ENCODE results near the gene PHLDA1. TPM values are rescaled to one million over a fixed set of nuclear protein-coding genes. Genes with fewer than 3 reads are reported as not detected.

The PHLDA1 gene
- polyA plus RNA-seq, 1 donor from 2014 or later: 0.08 TPM

DNA sequence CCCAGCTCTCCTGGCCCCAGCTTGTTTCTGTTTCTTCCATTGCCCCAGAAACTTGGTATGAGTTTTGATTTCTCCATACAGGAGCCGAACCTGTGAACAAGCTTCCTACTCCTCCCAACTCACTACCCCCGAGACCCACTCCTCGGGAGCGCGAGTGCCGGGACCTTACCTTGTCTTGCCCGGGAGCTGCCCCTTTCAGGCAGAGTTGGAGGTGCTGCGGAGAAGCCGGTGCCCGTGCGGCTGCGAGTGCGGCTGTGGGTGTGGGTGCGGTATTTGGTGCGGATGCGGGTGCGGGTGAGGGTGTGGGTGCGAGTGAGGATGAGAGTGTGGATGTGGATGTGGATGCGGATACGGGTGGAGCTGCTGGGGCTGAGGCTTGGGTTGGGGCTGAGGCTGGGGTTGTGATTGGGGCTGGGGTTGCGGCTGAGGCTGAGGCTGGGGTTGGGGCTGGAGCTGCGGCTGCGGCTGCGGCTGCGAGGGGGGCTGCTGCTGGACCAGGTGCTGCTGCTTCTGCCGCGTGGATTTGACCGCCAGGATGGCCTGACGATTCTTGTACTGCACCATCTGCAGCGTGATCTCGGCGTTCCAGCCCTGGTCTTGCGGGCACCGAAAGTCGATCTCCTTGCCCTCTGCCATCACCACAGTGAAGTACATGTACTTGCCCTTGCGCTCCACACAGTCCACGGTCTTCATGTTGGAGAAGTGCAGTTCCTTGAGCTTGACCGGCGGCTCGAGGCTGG is 1.1 kb downstream of the PHLDA1 start:
- Mint-ChIP-seq H3K4me1 (peaks cover 7 to 18% (median 13%) of the 10 kb centered on the region in 3 donors), H3K27ac (peak overlapping the region in 2 of 3 donors; percentile 7 to 50), H3K9me3 (no peaks in the 10 kb centered on the region), H3K4me3 (peak overlapping the region; percentile 93 to 97 (median 96)), H3K27me3 (peaks cover 27% of the 10 kb centered on the region), H3K36me3 (no peaks in the 10 kb centered on the region)

DNA sequence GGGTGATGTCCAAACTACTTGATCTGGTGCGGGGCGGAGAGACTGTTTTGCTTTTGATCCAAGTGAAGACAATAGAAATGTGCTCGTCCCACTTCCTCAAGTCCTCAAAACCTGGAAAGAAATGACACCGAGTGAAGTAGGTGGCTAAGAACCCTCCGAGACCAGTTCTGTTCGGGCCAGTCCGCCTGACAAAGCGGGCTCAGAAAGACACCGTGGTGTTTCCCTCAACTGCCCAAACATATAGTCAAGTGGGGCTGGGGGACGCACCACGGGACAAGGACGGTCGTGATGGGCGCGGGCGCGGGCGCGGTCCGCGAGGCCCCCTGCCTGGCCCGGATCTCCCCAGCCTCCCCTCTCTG is 1.6 kb downstream of the PHLDA1 start:
- peaks cover 31% of the 10 kb centered on the region for H3K27me3 Mint-ChIP-seq
- no peaks in the 10 kb centered on the region for H3K9me3 Mint-ChIP-seq
- peak overlapping the region; percentile 93 to 97 (median 96) for H3K4me3 Mint-ChIP-seq
- peaks cover 7 to 18% (median 13%) of the 10 kb centered on the region in 3 donors for H3K4me1 Mint-ChIP-seq
- H3K36me3 Mint-ChIP-seq: no peaks in the 10 kb centered on the region
- H3K27ac Mint-ChIP-seq: peak overlapping the region in 2 of 3 donors; percentile 7 to 50

DNA sequence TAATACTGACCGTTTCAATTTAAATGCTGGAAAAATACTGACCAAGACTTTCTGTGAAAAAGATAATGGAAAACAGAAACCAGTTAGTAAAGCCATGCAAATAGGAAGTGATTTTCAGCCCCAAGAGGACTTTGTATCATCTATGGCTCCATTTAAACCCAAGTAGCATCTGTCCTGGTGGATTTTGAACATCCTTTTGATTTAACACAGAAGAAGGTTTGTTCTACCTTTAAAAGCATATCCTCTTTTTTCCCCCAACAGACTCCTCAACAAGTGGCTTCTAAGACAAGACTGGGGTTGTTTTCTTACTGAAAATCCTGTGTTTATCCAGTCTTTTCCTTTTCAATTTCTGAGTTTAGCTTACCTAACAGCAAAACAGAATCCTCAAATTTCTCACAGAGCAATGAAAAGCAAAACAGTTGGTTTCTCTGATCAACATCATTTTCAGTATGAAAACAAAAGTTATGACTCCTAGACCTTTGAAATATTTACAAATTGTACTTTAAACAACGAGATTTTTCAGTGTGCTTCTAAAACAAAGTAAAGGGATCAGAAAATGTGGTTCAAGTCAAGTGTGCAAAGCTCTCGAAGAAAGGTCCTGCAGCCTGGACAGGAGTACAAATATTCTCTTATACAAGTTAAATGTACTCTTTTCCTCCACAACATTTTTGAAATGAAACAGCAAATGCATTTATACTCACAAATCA is 2.9 kb downstream of the PHLDA1 start:
- H3K9me3 Mint-ChIP-seq: no peaks in the 10 kb centered on the region
- H3K4me1 Mint-ChIP-seq: peaks cover 7 to 18% (median 13%) of the 10 kb centered on the region in 3 donors
- H3K27ac Mint-ChIP-seq: no peak overlapping the region
- peaks cover 31% of the 10 kb centered on the region for H3K27me3 Mint-ChIP-seq
- no peaks in the 10 kb centered on the region for H3K36me3 Mint-ChIP-seq
- peak overlapping the region in 1 of 4 donors; percentile 58 for H3K4me3 Mint-ChIP-seq

DNA sequence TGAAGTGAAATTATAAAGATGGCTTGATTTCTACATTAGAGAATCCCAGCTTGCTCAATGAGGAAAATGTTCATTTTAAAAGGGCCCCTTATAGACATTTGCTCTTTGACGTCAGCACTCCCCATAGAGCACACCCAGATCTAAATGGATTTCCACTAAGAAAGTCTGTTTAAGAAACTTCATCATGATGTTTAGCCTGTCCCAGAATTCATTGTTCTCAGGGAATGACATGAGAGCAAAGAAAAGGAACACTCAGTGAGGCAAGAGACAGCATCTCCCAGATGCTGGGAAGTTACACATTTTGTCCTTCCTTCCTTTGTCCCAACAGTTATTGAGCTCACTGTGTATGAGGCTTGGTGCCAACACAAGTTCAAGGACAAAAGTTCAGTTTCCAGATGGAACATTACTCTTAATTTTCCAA is 4.9 kb downstream of the PHLDA1 start:
- H3K36me3 Mint-ChIP-seq: no peaks in the 10 kb centered on the region
- H3K4me1 Mint-ChIP-seq: peaks cover 6 to 9% (median 7%) of the 10 kb centered on the region in 3 donors
- H3K27ac Mint-ChIP-seq: no peak overlapping the region

DNA sequence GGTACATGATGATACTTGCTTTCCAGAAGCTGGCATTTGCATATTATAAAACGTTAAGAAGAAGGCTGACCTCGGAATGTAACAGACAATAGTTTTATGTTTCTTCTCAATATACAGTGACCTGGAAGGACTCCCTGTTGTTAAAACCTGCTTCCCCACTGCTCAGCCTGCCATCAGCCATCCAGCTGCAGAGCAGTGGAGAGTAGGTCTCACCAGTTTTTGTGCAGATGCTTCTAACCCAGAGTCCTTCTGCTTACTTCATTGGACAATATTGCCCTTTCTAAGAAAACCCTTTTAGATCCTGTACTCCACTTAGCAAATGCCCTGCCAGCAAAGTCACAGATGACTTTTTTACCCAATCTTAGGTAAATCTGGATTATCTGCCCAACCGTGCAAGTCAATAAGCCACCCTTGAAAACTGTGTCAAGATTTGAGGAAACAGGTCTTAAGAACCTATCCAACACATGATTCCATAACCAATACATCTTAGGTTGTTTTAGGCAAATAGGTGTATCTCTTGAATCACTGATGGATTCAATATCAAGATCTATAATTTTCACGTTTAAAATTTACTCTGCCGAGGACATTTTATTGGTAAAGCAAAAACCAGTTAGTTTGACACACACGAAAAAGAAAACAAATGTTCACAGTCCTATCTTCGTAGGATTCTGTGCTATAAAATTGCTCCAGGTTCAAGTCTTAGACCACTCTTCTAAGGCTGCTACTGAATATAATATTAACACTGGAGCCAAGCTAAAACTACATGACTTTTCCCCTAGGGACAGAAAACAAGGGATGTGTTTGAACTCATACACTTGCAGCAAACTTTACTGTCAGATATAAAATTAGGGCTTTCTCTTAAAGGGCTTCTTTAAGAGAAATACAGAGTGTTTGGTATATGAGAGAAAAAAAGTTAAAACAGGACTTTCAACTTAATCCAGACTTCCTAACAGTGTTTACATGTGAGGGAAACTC is 5.7 kb downstream of the PHLDA1 start:
- H3K27ac Mint-ChIP-seq: no peak overlapping the region
- H3K9me3 Mint-ChIP-seq: no peaks in the 10 kb centered on the region
- H3K4me3 Mint-ChIP-seq: peak overlapping the region in 1 of 4 donors; percentile 54
- peaks cover 6 to 9% (median 7%) of the 10 kb centered on the region in 3 donors for H3K4me1 Mint-ChIP-seq
- H3K36me3 Mint-ChIP-seq: no peaks in the 10 kb centered on the region
- H3K27me3 Mint-ChIP-seq: peaks cover 38% of the 10 kb centered on the region

More for the DNA sequence above, 4.9 kb downstream of the PHLDA1 start:
- H3K27me3 Mint-ChIP-seq: peaks cover 33% of the 10 kb centered on the region
- H3K9me3 Mint-ChIP-seq: no peaks in the 10 kb centered on the region
- H3K4me3 Mint-ChIP-seq: peak overlapping the region in 1 of 4 donors; percentile 54

DNA sequence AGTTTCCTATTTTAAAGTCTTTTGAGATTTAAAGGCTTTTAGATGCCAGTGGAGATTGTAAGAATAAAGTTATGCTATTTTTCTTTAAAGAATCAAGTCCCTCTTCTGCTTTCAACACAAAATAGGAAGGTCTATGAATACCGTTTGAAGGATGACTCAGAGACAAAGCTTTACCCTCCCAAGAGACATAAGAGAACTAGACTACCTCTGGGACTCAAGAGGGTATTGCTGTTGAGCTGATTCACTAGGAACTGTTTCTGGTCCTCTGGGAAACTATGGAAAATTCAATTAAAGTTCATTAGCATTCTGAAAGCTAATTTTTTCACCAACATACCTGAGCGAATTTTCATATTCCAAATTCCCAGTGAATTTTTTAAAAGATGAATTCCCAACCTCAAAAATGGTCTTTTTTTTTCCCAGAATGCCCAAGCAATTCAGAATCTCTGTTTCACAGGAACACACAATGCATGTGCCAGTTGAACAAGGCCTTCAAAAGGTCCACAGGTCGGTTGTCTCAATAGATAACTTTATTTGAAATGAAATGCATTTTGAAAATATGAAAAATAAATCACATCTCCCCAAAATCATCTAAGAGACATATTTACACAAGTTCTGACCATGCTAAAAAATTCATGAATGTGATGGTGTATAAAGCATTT is 6.5 kb downstream of the PHLDA1 start:
- no peaks in the 10 kb centered on the region for H3K36me3 Mint-ChIP-seq
- H3K27ac Mint-ChIP-seq: no peak overlapping the region
- peaks cover 5 to 6% (median 6%) of the 10 kb centered on the region in 3 donors for H3K4me1 Mint-ChIP-seq
- H3K4me3 Mint-ChIP-seq: no peak overlapping the region
- peaks cover 34% of the 10 kb centered on the region for H3K27me3 Mint-ChIP-seq
- H3K9me3 Mint-ChIP-seq: no peaks in the 10 kb centered on the region

DNA sequence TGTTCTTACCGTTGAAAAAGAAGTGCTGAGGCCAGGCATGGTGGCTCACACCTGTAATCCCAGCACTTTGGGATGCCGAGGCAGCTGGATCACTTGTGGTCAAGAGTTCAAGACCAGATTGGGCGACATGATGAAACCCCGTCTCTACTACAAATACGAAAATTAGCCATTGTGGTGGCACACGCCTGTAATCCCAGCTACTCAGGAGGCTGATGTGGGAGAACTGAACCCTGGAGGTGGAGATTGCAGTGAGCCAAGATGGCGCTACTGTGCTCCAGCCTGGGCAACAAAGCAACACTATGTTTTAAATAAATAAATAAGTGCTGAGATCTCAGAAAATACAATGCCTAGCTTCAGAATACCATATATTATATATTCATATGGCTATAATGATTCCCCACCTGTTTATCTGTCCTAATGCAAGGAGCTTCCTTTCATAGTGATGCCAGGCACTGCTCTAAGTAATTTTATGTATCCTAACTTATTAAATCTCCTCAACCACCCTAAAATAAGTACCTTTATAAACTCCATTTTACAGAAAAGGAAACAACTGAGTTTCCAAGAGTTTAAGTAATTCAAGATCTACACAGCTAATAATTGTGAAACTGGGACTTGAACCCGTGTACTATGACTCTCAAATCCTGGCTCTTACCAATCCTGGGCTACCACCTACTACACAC is 7.3 kb downstream of the PHLDA1 start:
- no peaks in the 10 kb centered on the region for H3K9me3 Mint-ChIP-seq
- H3K4me1 Mint-ChIP-seq: peaks cover 0 to 3% (median 3%) of the 10 kb centered on the region in 3 donors
- H3K27ac Mint-ChIP-seq: no peak overlapping the region
- no peak overlapping the region for H3K4me3 Mint-ChIP-seq
- H3K36me3 Mint-ChIP-seq: no peaks in the 10 kb centered on the region
- peaks cover 31% of the 10 kb centered on the region for H3K27me3 Mint-ChIP-seq

DNA sequence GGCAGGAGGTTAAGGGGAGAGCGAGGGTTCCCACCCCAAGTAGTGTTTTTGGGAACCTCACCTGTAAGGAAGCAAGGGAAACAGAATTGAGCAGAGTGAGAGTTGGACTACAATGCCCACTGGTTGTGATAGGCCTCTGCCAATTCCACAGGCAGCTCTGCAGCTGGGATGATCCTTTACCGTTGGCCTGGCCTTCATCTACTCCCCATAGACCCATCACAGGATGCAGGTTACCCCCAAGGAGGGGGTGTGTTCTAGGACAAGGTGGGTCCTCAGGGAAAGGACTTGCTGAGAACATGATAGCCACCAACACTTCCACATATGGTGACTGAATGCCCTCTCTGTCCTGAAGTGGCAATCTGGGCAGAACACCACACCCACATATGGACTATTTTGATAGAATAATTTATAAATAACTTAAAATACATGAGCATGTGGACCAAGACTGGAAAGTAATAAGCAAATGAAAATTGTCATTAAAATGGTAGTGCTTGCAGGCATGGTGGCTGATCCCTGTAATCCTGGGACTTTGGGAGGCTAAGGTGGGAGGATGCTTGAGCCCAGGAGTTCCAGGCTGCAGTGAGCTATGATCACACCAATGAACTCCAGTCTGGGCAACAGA is 8.4 kb downstream of the PHLDA1 start:
- H3K9me3 Mint-ChIP-seq: no peaks in the 10 kb centered on the region
- no peak overlapping the region for H3K27ac Mint-ChIP-seq
- no peak overlapping the region for H3K4me3 Mint-ChIP-seq
- peaks cover 0 to 3% (median 3%) of the 10 kb centered on the region in 3 donors for H3K4me1 Mint-ChIP-seq
- H3K36me3 Mint-ChIP-seq: no peaks in the 10 kb centered on the region
- peaks cover 23% of the 10 kb centered on the region for H3K27me3 Mint-ChIP-seq

DNA sequence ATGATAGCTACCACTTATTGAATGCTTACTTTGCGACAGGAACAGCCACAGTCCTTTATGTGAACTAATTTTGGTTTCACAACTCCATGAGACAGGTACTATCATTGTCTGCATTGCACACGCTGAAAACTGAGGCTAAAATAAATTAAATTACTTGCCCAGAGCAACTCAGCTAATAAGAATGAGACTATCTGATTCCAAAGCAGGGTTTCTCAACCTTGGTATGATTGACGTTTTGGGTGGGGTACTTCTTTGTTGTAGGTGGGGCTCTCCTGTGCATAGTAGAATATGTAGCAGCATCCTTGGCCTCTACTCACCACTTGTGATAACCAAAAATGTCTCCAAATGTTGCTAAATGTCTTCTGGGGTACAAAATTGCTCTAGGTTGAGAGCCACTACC is 9.1 kb downstream of the PHLDA1 start:
- Mint-ChIP-seq H3K36me3 (no peaks in the 10 kb centered on the region), H3K4me1 (peaks cover 0 to 3% (median 3%) of the 10 kb centered on the region in 3 donors), H3K27ac (no peak overlapping the region), H3K27me3 (peaks cover 22% of the 10 kb centered on the region), H3K4me3 (no peak overlapping the region), H3K9me3 (no peaks in the 10 kb centered on the region)

DNA sequence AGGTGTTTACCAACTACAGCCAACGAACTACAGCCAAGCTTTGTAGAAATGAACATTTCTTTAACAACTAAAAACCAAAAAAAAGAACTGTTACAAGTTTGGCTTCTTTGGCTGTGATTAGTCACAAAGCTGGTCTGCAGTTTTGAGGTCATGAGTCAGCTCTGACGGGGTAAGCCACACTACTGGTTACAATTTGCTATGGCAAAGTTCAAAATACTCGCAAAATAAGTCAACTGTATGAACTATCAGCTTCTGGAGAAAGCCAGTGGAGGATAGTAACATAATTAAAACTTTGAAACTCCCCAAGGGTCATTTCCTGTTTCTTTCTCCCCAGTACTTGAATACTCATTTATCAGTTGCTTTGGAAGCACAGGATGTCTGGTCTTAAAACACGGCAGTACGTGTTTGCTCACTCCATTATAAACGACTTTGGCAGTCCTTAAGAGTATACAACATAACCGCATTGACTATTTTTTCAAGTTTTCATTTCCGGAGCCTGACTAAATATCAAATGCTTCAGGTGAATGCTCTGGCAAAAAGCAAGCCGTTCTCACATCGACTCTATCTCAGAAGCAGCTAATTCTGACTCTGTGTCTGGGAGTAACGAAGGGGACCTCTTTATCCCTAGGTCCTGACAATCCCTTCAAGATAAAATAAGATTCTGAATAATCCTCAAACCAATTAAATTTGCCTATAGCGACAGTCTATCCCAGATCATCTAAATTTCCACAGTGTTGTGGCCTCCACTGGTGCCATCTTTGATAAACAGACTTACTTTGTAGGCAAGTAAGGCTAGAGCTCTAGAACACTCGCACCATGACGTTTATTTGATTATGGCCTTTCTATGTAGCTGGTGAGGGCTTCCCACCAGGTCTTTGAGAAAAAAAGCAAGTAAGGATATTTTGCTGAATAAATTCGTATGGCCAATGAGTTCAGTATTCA is 10.6 kb downstream of the PHLDA1 start:
- peak overlapping the region in 1 of 4 donors; percentile 12 for H3K4me3 Mint-ChIP-seq
- H3K27ac Mint-ChIP-seq: peak overlapping the region in 1 of 3 donors; percentile 73
- peaks cover 19% of the 10 kb centered on the region for H3K27me3 Mint-ChIP-seq
- no peaks in the 10 kb centered on the region for H3K9me3 Mint-ChIP-seq
- H3K4me1 Mint-ChIP-seq: peaks cover 0 to 3% (median 3%) of the 10 kb centered on the region in 3 donors
- H3K36me3 Mint-ChIP-seq: no peaks in the 10 kb centered on the region

DNA sequence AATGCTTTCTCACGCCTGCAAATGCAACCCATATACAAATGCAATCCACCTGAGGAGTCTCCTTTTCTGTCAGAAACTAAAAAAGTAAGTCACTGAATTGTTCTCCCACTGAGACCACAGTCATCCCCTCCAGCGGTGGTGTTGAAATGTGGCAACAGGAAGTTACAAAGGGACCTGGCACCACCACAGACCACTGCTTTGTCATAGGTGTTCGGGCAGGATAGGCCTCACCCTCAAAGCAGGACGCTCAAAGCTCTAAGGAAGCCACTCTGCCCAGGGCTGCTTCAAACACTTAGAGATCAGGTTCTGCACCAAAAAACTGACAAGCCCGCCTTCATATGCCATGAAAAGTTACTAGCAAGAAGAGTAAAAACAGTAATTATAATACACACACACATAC is 11.3 kb downstream of the PHLDA1 start:
- peaks cover 0 to 3% (median 3%) of the 10 kb centered on the region in 3 donors for H3K4me1 Mint-ChIP-seq
- H3K9me3 Mint-ChIP-seq: no peaks in the 10 kb centered on the region
- peak overlapping the region in 2 of 3 donors; percentile 64 to 73 for H3K27ac Mint-ChIP-seq
- H3K27me3 Mint-ChIP-seq: peaks cover 14% of the 10 kb centered on the region
- H3K4me3 Mint-ChIP-seq: no peak overlapping the region
- H3K36me3 Mint-ChIP-seq: no peaks in the 10 kb centered on the region

DNA sequence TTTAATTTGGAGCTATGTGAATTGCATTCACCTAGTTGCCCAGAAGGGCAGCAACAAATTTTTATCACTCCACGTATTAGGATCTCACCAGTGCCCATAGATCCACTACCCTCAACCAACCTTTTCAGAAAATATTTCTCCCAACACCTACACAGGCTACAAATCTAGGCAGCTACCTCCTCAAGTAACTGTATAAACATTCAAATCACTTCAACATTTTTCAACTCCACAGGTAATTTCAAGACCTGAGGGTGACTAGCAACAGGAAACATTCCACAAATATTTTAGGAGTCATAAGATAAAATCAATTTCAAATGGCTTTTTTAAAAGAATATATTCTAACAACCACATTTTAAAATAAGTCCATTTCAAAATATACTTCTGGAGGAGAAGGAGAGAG is 12.9 kb downstream of the PHLDA1 start:
- Mint-ChIP-seq H3K4me1 (peaks cover 0 to 3% (median 3%) of the 10 kb centered on the region in 3 donors), H3K36me3 (no peaks in the 10 kb centered on the region), H3K4me3 (no peak overlapping the region), H3K27me3 (peaks cover 12% of the 10 kb centered on the region), H3K9me3 (no peaks in the 10 kb centered on the region), H3K27ac (no peak overlapping the region)

DNA sequence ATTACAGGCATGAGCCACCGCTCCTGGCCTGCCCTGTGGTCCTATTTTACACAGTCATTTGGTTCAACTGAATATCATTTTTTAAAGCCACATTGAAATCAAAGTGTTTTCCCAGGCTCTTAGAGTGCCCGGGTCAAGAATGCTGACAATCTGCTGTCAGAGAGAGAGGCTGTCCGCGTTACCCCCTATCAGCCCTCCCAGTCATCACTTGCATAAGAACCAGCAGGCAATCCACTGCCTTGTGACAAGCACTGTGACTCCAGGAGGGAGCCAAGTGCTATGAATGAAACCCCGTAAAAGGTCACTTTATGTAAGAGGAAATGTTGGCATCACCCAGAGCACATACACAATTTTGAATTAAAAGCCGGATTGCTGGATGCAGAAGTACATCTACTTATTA is 13.5 kb downstream of the PHLDA1 start:
- Mint-ChIP-seq H3K4me1 (peaks cover 0 to 3% (median 3%) of the 10 kb centered on the region in 3 donors), H3K27me3 (peaks cover 12% of the 10 kb centered on the region), H3K9me3 (no peaks in the 10 kb centered on the region), H3K4me3 (no peak overlapping the region), H3K27ac (no peak overlapping the region), H3K36me3 (no peaks in the 10 kb centered on the region)

All from IgD-negative memory B cell (primary cell).